OCI-M2 (cell line): ENCODE results near the gene SLC35F3.
"Not testable (repeated sequence)": the region's sequence is repeated elsewhere in the genome, so short reads cannot be mapped to it uniquely, and the experiment has no call there.

Experiments
- DNase-seq: peaks from one replicate; lab custom pipeline; 2025; ENCODE audit not compliant: unreplicated experiment; lab: John Stamatoyannopoulos, UW

The SLC35F3 gene

GRCh38 chr1:234185438-234185837, 281.0 kb downstream of the SLC35F3 start:
- no peak for DNase-seq

DNA sequence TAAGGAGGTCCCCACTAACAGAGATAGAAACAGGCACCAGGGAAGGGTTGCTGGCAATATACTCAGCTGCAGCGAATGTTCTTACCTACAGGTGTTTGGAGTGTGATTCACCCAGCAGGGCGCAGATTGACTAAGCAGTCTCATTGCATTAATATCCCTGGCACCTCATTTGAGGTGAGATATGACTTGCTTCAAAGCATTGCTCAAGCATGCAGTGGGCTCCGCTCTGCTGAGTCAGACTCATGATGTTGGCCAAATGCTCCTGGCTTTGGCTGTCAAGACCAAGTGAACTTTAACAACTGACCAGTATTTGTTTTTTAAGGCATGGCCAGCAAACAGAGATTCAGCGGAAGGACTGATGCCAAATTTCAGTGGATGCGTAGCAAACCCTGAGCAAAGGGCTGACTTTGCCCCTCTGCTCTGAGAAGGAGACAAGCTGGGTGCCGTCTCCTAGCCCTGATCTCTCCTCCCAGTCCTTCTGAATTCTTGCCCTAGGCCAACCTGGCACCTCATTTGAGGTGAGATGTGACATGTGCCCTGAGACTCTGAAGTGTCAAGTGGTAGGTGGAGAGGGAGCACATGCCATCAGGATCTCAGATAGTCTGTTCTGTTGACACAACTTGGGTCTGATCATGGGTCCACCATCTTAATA, 281.7 kb downstream of the SLC35F3 start:
- DNase-seq = no peak

GRCh38 chr1:234188454-234188792, 283.9 kb downstream of the SLC35F3 start:
- no peak for DNase-seq

DNA sequence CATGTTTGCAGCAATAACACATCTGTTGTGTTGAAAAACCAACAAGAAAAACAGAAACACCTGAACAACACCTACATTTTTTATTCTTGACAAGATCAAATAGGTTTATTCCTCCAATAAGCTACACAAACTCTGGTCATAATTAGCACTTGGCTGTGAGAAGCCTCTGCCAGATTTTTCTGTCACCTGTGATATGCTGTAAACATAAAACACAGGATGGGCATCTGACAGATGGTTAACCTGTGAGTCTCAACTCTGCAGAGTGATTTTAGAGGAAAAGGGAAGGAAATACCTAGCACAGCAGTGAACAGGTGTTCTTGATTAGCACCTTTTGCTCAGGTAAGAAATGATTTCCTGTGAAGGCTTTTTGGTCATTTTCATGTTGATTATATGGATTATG, 293.4 kb downstream of the SLC35F3 start:
- no peak for DNase-seq

DNA sequence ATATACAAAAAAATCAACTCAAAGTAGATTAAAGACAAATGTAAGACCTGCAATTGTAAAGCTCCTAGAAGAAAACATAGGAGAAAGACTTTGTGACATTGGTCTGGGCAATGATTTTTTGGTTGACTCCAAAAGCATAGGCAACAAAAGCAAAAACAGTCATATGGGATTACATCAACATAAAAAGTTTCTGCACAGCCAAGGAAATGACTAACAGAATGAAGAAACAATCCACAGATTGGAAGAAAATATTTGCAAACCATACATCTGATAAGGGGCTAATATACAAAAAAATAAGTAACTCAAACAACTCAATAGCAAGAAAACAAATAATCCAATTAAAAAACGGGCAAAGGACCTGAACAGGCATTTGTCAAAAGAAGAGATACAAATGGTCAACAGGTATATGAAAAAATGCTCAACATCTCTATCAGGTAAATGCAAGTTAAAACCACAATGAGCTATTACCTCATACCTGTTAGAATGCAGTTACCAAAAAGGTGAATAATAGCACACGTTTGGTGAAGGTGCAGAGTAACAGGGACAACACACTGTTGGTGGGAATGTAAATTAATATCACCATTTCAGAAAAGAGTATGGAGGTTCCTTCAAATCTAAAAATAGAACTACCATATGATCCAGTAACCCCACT, 295.1 kb downstream of the SLC35F3 start:
- no peak for DNase-seq

DNA sequence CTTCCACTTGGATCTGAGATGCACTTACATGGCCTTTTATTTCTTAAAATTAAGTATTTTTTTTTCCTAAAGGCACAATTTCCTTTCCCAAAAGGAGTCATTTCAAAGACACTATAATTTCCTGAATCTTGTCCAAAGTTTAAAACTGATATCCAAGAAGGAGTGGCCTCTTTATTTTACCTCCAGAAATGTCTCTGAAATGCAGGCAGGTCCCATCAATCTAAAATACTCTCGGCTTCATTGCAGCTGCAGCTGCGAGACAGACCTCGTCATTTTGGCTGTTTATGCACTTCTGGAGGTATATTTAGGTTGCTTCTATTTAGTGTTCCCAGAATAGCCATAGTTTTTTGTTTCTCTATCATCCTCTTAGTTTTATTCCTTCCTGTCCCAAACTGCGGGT, 296.1 kb downstream of the SLC35F3 start:
- DNase-seq = no peak

DNA sequence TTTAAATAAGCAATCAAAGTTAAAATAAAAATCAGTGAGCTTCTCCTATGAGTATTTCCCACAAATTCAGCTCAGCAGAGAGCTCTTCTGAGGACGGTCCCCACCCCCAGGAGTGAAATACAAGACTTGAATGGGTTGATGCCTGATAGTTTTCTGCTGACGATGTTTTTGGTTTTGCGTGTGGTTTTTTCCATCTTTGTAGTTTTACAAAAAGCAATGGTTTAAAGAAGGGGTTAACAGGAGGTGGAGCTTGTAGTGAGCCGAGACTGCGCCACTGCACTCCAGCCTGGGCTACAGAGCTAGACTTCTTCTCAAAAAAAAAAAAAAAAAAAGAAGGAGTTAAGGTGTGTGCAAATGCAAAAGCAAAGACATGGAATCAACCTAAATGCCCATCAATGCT, 297.1 kb downstream of the SLC35F3 start:
- no peak for DNase-seq

DNA sequence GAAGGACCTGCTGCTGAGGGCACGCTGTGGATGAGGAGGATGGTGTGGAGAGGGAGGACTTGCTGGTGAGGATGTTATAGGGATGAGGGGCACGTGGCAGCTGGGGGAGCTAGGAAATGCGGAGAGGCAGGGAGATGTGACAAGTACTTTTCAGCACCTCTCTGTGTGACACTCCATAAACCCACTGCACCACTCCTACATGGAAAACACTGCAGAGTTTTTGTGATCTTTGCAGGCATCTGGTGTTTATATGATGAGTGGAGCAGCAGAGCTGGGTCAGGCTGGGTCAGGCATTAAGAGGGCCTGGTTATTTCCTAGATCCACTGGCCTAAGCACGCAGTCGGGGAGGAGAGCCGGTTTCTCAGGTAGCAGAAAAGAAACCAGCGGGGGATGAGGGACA, 301.5 kb downstream of the SLC35F3 start:
- DNase-seq = no peak

DNA sequence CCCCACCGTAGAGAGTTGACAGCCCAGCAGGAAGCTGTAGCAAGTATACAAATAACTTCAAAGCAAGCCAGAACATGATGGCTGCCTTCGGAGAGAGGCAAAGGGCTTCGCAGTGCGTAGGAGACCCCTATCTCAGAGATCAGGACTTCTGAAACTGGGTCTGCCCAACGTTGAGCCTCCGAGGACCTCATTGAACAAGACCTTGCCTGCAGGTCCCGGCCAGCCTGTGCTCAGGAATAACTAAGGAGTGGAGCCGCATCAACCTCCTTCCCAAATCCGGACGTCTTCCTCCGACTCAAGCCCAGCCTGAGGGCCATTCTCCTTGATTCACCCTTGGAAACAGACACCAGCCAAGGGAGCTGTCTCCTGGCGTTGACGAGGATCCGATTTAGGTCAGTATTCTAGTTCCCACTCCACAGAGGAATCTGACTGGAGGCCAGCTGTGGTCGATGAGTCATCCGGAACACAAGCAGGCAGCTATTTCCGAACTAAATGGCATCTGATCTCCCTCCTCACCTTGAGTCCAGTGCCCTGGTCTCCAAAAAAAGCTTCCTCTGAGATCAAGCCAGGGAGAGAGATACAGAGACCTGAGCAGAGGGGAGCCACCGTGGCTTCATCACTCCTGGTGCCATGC, 302.3 kb downstream of the SLC35F3 start:
- no peak for DNase-seq

- DNase-seq = no peak
These were observed 303.9 kb downstream of the SLC35F3 start for GRCh38 chr1:234208351-234208750.

GRCh38 chr1:234208791-234209190, 304.3 kb downstream of the SLC35F3 start:
- DNase-seq = no peak

DNA sequence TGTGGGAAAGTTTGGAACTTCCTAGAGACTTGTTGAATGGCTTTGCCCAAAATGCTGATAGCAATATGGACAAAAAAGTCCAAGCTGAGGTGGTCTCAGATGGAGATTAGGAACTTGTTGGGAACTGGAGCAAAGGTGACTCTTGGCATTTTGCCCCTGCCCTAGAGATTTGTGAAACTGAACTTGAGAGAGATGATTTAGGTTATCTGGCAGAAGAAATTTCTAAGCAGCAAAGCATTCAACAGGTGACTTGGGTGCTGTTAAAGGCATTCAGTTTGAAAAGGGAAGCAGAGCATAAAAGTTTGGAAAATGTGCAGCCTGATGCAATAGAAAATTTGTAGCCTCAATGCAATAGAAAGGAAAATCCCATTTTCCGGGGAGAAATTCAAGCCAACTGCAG, 306.0 kb downstream of the SLC35F3 start:
- DNase-seq = not testable (repeated sequence)

DNA sequence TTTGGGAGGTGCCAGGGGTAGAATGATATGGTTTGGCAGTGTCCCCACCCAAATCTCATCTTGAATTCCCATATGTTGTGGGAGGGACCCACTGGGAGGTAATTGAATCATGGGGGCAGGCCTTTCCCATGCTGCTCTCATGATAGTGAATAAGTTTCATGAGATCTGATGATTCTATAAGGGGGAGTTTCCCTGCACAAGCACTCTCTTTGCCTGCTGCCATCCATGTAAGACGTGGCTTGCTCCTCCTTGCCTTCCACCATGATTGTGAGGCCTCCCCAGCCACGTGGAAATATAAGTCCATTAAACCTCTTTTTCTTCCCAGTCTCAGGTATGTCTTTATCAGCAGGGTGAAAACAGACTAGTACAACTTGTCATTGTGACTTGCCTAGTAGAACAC, 307.4 kb downstream of the SLC35F3 start:
- not testable (repeated sequence) for DNase-seq

DNA sequence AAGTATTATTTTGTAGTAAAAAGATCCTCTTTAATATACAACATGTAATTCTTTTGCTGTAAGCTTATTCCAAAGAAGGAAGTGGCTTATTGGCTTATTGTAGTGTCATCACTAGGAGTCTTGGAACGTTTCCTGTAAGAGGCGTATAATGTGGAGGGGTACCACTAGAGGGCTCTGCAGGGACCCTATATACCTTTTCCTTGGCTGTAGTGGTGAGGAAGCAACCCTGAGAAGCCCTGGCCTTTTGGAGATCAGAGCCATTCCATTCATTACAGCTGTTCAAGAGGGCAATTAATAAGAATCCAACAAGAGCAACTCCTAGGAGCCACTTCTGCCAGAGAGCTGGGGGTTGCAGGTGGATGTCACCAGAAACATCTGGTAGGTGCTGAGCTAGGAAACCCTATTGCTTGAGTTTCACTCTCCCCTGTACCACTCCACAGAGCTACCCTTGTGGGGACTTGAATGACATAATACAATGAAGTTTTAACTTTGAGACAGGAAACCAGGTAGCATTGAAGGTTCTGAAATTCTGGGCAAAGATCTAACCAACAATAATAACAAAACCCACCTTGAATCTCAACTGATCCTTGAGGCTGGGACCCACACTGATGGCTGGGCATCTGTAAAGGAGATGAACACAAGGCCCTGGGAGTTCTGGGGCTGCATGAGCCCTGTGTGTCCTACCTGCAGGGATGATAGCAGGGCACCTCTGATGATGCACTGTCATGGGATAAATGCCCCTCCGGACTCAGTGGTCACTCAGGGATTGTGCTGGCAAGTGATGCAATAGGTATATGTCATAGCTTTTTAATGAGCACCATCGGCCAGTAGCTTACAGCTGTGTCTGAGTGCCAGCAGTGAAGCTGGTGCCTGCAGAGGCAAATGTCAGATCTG, 308.5 kb downstream of the SLC35F3 start:
- no peak for DNase-seq

DNA sequence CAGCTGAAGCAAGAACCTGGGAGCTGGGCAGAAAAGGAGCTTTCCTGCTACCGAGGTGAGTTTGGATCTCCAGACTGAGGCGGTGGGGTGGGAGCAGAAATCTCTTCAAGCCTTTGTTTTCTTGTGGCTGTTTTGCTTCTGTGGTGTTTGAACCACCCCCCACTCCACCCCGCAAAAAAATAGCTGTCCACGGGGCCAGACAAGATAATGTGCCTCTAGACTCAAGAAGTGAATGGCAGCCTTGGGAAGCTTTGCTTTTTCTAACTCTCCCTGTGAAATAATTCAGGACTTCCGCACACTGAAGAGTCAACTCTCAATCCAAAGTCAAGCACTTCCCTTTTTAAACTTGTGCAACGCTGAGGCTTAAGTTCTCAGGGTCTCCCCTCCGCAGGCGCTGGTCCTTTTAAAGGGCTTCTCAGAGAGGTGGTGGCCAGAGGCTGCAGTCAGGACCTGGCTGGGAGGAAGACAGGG, 309.2 kb downstream of the SLC35F3 start:
- DNase-seq = no peak

GRCh38 chr1:234214129-234214910, 309.8 kb downstream of the SLC35F3 start:
- no peak for DNase-seq

DNA sequence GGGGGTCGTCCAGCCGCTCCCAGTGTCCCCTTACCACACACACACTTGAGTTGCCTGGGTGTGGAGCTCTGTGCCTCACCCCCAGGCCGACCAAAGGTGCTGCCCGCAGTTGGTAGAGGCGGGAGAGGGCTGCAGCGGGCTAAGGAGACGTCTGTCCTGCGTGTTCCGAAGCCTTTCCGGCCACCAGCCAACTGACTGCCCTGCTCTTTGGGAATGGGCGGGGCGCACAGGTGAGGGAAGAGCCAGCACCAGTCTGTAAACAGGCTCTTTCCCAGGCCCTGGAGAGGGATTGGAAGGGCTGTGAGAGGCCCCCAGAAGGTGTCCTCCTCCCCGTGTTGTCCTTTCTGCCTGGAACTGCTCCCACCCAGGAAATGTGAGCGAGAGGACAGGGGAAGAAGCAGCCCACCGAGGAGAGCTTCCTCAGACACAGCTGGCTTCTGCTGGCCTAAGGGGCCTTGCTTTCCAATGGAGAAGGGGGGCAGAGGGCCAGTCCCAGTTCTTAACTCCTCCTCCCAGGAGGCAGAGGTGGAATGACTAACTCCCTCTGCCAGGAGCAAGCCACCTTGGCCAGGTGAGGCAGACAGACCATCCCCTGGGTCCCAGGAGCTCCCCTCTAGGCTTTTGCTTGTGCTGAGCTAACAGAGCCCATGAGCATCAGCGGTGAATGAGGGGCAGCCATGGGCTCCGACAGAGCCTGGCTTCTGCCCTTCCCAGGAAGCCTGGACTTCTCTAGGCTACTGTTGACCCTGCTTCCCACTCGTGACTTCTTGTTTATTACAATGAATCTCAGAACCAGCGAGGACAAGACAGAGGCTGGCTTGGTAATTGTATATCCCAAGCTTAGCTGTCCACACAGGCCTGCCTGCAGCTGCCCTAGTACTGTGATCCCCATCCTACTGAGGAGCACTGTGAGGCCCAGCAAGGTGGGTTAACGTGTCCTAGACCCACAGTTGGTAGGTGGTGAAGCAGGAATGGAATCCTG, 310.7 kb downstream of the SLC35F3 start:
- no peak for DNase-seq

GRCh38 chr1:234216116-234216703, 311.7 kb downstream of the SLC35F3 start:
- DNase-seq = no peak

DNA sequence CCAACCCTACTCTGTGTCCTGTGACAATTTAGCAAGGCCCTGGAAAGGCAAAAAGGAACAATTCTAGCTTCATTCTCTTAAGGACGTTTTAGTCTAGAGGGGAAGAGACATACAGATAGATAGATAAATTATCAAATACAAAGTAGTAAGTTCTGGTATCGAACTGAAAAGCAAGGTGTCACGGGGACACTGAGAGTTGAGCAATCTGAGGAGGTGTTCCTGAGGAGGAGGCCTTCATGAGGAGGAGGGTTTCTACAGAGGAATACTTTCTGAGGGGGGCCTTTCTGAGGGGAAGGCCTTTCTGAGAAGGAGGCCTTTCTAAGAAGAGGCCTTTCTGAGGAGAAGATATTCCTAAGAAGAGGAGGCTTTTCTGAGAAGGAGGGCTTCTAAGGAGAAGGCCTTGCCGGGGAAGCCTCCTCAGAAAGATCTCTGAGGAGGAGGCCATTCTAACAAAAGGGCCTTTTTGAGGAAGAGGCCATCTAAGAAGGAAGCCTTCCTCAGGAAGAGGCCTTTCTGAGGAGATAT, 312.9 kb downstream of the SLC35F3 start:
- no peak for DNase-seq
